HL-60 (cell line): ENCODE data around the gene PDE6B.

ENCODE experiments used
- CTCF ChIP-seq: IDR thresholded peaks from one replicate; pipeline ENCODE4 v1.5.1; 2011; ENCODE audit warnings: low read length, control low read depth, inconsistent platforms; ENCODE audit not compliant: insufficient read depth
- GABPA ChIP-seq: IDR thresholded peaks from 2 replicates; pipeline ENCODE4 v1.6.1; 2012; ENCODE audit warnings: low read depth
- POLR2AphosphoS5 ChIP-seq: IDR thresholded peaks from 2 replicates; pipeline ENCODE4 v1.6.1; 2012; ENCODE audit warnings: low read depth
- REST ChIP-seq: IDR thresholded peaks from 2 replicates; pipeline ENCODE4 v1.6.1; 2012; ENCODE audit warnings: low read depth; ENCODE audit not compliant: insufficient replicate concordance
- SPI1 ChIP-seq: IDR thresholded peaks from 2 replicates; pipeline ENCODE4 v1.6.1; 2012; ENCODE audit warnings: low read depth, mild to moderate bottlenecking, borderline replicate concordance

GRCh38 chr4:612052-612748 is 13.2 kb upstream of the PDE6B start:
- TF ChIP-seq REST (no peak), CTCF (no peak), POLR2AphosphoS5 (no peak), GABPA (no peak), SPI1 (no peak)
